ENCODE measurements around the gene CCL3.
"Not testable (repeated sequence)": the region's sequence is repeated elsewhere in the genome, so short reads cannot be mapped to it uniquely, and the experiment has no call there.

The CCL3 gene

GRCh38 chr17:36114971-36115648, 25.2 kb upstream of the CCL3 start:
- DNase-seq = not testable (repeated sequence)

- DNase-seq = not testable (repeated sequence)
Measured at GRCh38 chr17:36113131-36113530, 23.2 kb upstream of the CCL3 start.

GRCh38 chr17:36112572-36112971, 22.6 kb upstream of the CCL3 start:
- no peak for DNase-seq

GRCh38 chr17:36111068-36111490, 21.1 kb upstream of the CCL3 start:
- DNase-seq = no peak

- DNase-seq = not testable (repeated sequence)
Measured at GRCh38 chr17:36108265-36108664, 18.3 kb upstream of the CCL3 start.

GRCh38 chr17:36107660-36108059, 17.7 kb upstream of the CCL3 start:
- no peak for DNase-seq

GRCh38 chr17:36106493-36106835, 16.5 kb upstream of the CCL3 start:
- DNase-seq = no peak

GRCh38 chr17:36105781-36106492, 16.0 kb upstream of the CCL3 start:
- no peak for DNase-seq

GRCh38 chr17:36104701-36105181, 14.8 kb upstream of the CCL3 start:
- no peak for DNase-seq

- not testable (repeated sequence) for DNase-seq
Measured at GRCh38 chr17:36104246-36104645, 14.3 kb upstream of the CCL3 start.

- DNase-seq = not testable (repeated sequence)
Measured at GRCh38 chr17:36103401-36103975, 13.5 kb upstream of the CCL3 start, which contains the start of gene CCL4. Gene CCL4, plus strand, starts transcription at chr17:36103827. Its CDS starts 79 bp downstream, at chr17:36103906.

- DNase-seq = not testable (repeated sequence)
Measured at GRCh38 chr17:36099004-36099403, 9.1 kb upstream of the CCL3 start.

- DNase-seq = no peak
Measured at GRCh38 chr17:36095992-36096391, 6.0 kb upstream of the CCL3 start.

GRCh38 chr17:36094746-36095145, 4.8 kb upstream of the CCL3 start:
- no peak for DNase-seq

- no peak for DNase-seq
Measured at GRCh38 chr17:36094232-36094631, 4.3 kb upstream of the CCL3 start.

- DNase-seq = not testable (repeated sequence)
Measured at GRCh38 chr17:36092715-36093114, 2.8 kb upstream of the CCL3 start.

- DNase-seq = no peak
Measured at GRCh38 chr17:36092230-36092629, 2.3 kb upstream of the CCL3 start.

- no peak for DNase-seq
Measured at GRCh38 chr17:36089339-36089865, 541 bp downstream of the CCL3 start.

- no peak for DNase-seq
Measured at GRCh38 chr17:36088670-36089338, 1.1 kb downstream of the CCL3 start.

GRCh38 chr17:36087897-36088572, 1.9 kb downstream of the CCL3 start:
- not testable (repeated sequence) for DNase-seq

GRCh38 chr17:36087471-36087870, 2.5 kb downstream of the CCL3 start:
- not testable (repeated sequence) for DNase-seq

GRCh38 chr17:36086791-36087190, 3.2 kb downstream of the CCL3 start:
- DNase-seq = no peak
